PC-3 (cell line): ENCODE data around the gene SLC22A2. TPM values are rescaled to one million over a fixed set of nuclear protein-coding genes. Genes with fewer than 3 reads are reported as not detected.
A peak's percentile ranks its signal among the peaks of the same experiment; 100 is the strongest.

ENCODE experiments used
- ATAC-seq: fragments of 200-7000 bp; cut with Tn5 transposase; 2 replicates; pipeline ENCODE4 v1.9.1; 2020; ENCODE audit warnings: mild to moderate bottlenecking, moderate library complexity
- BruUV-seq: library from RNA; stranded (reverse); fragments of 400-500 nt; replicated peaks from 2 replicates; lab custom pipeline; 2021; lab: Mats Ljungman, UMichigan
- CTCF ChIA-PET: fragments of 300-600 bp; sonication (Branson Sonifier 250); formaldehyde crosslinking; loops from one replicate; lab custom pipeline; 2022; ENCODE audit warnings: antibody characterized with exemption; lab: Charles Lee
- POLR2A ChIA-PET: fragments of 300-600 bp; sonication (Branson Sonifier 250); formaldehyde crosslinking; loops from one replicate; lab custom pipeline; 2022; ENCODE audit warnings: antibody characterized with exemption; ENCODE audit not compliant: unreplicated experiment; lab: Charles Lee
- DNase-seq: peaks from one replicate; pipeline ENCODE4 v3.0.0-alpha.2; 2015
- H2AFZ ChIP-seq: fragments of 300-600 bp; sonication (generic); 2 replicates; pipeline ENCODE4 v1.6.0; 2016; ENCODE audit warnings: antibody characterized with exemption, low read length
- H3F3A ChIP-seq: fragments of 300-600 bp; sonication (generic); one replicate; pipeline ENCODE4 v1.6.0; 2017; ENCODE audit warnings: antibody characterized with exemption, low read length, control low read depth, mild to moderate bottlenecking; ENCODE audit not compliant: unreplicated experiment
- H3K27ac ChIP-seq: fragments of 300-600 bp; sonication (generic); 2 replicates; pipeline ENCODE4 v1.5.1; 2016; ENCODE audit warnings: mild to moderate bottlenecking, low read length
- H3K27me3 ChIP-seq: fragments of 300-600 bp; sonication (generic); 2 replicates; pipeline ENCODE4 v1.6.1; 2016; ENCODE audit warnings: low read length, mixed read lengths
- H3K36me3 ChIP-seq: fragments of 300-600 bp; sonication (generic); 2 replicates; pipeline ENCODE4 v1.6.1; 2016; ENCODE audit warnings: low read depth, mixed run types, low read length, mixed read lengths
- H3K4me1 ChIP-seq: fragments of 300-600 bp; sonication (generic); 2 replicates; pipeline ENCODE4 v1.5.1; 2016; ENCODE audit warnings: low read length; ENCODE audit not compliant: insufficient read depth
- H3K4me2 ChIP-seq: fragments of 300-600 bp; sonication (generic); 2 replicates; pipeline ENCODE4 v1.6.0; 2016; ENCODE audit warnings: low read length
- H3K4me3 ChIP-seq: fragments of 300-600 bp; sonication (generic); 2 replicates; pipeline ENCODE4 v1.5.1; 2016; ENCODE audit warnings: mild to moderate bottlenecking, low read length, mixed read lengths
- H3K79me2 ChIP-seq: fragments of 300-600 bp; sonication (generic); 2 replicates; pipeline ENCODE4 v1.6.1; 2017; ENCODE audit warnings: low read length, mixed read lengths
- H3K9ac ChIP-seq: fragments of 300-600 bp; sonication (generic); 2 replicates; pipeline ENCODE4 v1.6.0; 2016; ENCODE audit warnings: mild to moderate bottlenecking, low read length
- H3K9me2 ChIP-seq: fragments of 300-600 bp; sonication (generic); replicated peaks from 2 replicates; pipeline ENCODE4 v1.6.1; 2016; ENCODE audit warnings: mixed run types, low read length, mixed read lengths
- H3K9me3 ChIP-seq: fragments of 300-600 bp; sonication (generic); 2 replicates; pipeline ENCODE4 v1.6.1; 2016; ENCODE audit warnings: low read length, mixed read lengths
- H4K20me1 ChIP-seq: fragments of 300-600 bp; sonication (generic); 2 replicates; pipeline ENCODE4 v1.6.1; 2016; ENCODE audit warnings: low read length, mixed read lengths
- CTCF ChIP-seq: fragments of 300-600 bp; sonication (generic); conservative IDR thresholded peaks from 2 replicates; pipeline ENCODE4 v1.5.1; 2017; ENCODE audit warnings: antibody characterized with exemption, low read depth, mild to moderate bottlenecking, low read length
- EZH2 ChIP-seq: fragments of 300-600 bp; sonication (generic); IDR thresholded peaks from one replicate; pipeline ENCODE4 v1.6.1; 2017; ENCODE audit warnings: antibody characterized with exemption, mild to moderate bottlenecking, low read length; ENCODE audit not compliant: unreplicated experiment
- EZH2phosphoT487 ChIP-seq: fragments of 300-600 bp; sonication (generic); IDR thresholded peaks from 2 replicates; pipeline ENCODE4 v1.6.1; 2018; ENCODE audit warnings: mild to moderate bottlenecking, antibody characterized with exemption, low read length, borderline replicate concordance
- intact Hi-C: fragments of 100-400 bp; cut with micrococcal nuclease; formaldehyde crosslinking; loops from 2 replicates; pipeline ENCODE4 v1.9.0; 2023
- total RNA-seq: library from RNA; depleted of rRNA; stranded (reverse); fragments of >200 nt; gene quantifications from 2 replicates; pipeline ENCODE4 v1.2.3, GENCODE V29; 2014

SLC22A2 gene
- total RNA-seq, 1 experiment from 2014 or later = not detected

DNA sequence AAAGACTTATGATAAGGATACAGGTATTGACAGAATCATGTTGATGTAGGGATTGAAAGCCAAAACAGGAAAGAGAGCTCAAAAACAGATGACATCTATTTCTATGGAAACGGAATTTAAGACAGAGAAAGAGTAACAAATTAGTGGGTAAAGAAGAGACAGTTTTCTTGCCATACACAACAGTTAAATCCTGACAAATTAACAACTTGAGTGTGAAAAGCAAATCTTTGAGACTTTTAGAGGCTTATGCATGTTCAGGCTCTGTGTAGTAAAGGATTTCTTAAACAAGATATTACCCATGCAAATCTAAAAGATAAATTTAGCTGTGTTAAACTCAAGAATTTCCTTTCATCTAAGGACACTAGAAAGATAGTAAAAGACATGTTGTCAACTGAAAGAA lies 68.5 kb downstream of the SLC22A2 start:
- CTCF ChIA-PET = no interaction called here
- H2AFZ ChIP-seq = no peak overlapping the region
- 0 out of 2 replicates have a peak, but pooled peaks cover 9% of the 10 kb centered on the region for H3K9me3 ChIP-seq
- intact Hi-C loops = no loop called here
- H3K4me3 ChIP-seq = no peak overlapping the region
- no peak for TF ChIP-seq CTCF
- no peak for TF ChIP-seq EZH2
- TF ChIP-seq EZH2phosphoT487 = no peak
- H3K79me2 ChIP-seq = no peaks in the 10 kb centered on the region
- no peak for DNase-seq
- H3K4me1 ChIP-seq = no peaks in the 10 kb centered on the region
- ATAC-seq = no peak
- H3K27me3 ChIP-seq = no peaks in the 10 kb centered on the region
- no peaks in the 10 kb centered on the region for H3K9me2 ChIP-seq
- no peak overlapping the region for H3K9ac ChIP-seq
- H3K36me3 ChIP-seq = no peaks in the 10 kb centered on the region
- H3K27ac ChIP-seq = no peak overlapping the region
- no peaks in the 10 kb centered on the region for H4K20me1 ChIP-seq
- BruUV-seq = no TSS peak
- no peak overlapping the region for H3K4me2 ChIP-seq
- POLR2A ChIA-PET = no interaction called here
- no peaks in the 10 kb centered on the region for H3F3A ChIP-seq

DNA sequence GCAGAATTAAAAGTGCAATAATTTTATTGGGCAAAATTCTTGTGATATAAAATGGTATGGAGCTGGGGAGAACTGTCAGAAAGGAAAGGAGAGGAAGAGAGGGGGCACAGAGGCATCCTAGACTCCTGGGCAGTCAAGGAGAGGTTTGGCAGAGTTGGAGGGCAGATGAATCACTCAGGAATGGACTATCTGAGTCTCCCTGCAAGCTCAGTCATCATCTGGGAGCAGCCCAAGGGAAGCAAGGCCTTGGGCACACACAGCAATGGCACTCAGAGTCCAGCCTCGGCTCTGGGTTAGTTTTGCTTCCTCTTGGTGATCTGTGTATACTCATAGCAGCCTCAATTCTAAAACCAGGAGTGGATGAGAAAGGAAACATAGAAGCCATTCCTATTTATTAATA lies 69.8 kb downstream of the SLC22A2 start:
- CTCF ChIA-PET = no interaction called here
- peak; percentile 54 for DNase-seq

More for the DNA sequence above, 69.8 kb downstream of the SLC22A2 start:
- no peaks in the 10 kb centered on the region for H3K27me3 ChIP-seq
- H4K20me1 ChIP-seq = no peaks in the 10 kb centered on the region
- no peaks in the 10 kb centered on the region for H3K36me3 ChIP-seq
- H3K4me2 ChIP-seq = no peak overlapping the region
- no peak overlapping the region for H3K27ac ChIP-seq
- TF ChIP-seq EZH2 (no peak), CTCF (no peak), EZH2phosphoT487 (no peak)
- no peak overlapping the region for H3K9ac ChIP-seq
- no peaks in the 10 kb centered on the region for H3K4me1 ChIP-seq
- POLR2A ChIA-PET = no interaction called here
- no peak overlapping the region for H3K4me3 ChIP-seq
- H2AFZ ChIP-seq = no peak overlapping the region
- no peaks in the 10 kb centered on the region for H3K9me2 ChIP-seq
- no peaks in the 10 kb centered on the region for H3K79me2 ChIP-seq
- 0 out of 2 replicates have a peak, but pooled peaks cover 2% of the 10 kb centered on the region for H3K9me3 ChIP-seq
- peak; percentile 87 for ATAC-seq
- BruUV-seq = no TSS peak
- intact Hi-C loops = no loop called here
- no peaks in the 10 kb centered on the region for H3F3A ChIP-seq
